ENCODE data around the gene MIPOL1. TPM values are rescaled to one million over a fixed set of nuclear protein-coding genes. Genes with fewer than 3 reads are reported as not detected.

MIPOL1 gene
- total and polyA plus RNA-seq, 2 experiments from 2014 or later, result 16.6 to 24.8 TPM

- TF ChIP-seq, protein P1, sequence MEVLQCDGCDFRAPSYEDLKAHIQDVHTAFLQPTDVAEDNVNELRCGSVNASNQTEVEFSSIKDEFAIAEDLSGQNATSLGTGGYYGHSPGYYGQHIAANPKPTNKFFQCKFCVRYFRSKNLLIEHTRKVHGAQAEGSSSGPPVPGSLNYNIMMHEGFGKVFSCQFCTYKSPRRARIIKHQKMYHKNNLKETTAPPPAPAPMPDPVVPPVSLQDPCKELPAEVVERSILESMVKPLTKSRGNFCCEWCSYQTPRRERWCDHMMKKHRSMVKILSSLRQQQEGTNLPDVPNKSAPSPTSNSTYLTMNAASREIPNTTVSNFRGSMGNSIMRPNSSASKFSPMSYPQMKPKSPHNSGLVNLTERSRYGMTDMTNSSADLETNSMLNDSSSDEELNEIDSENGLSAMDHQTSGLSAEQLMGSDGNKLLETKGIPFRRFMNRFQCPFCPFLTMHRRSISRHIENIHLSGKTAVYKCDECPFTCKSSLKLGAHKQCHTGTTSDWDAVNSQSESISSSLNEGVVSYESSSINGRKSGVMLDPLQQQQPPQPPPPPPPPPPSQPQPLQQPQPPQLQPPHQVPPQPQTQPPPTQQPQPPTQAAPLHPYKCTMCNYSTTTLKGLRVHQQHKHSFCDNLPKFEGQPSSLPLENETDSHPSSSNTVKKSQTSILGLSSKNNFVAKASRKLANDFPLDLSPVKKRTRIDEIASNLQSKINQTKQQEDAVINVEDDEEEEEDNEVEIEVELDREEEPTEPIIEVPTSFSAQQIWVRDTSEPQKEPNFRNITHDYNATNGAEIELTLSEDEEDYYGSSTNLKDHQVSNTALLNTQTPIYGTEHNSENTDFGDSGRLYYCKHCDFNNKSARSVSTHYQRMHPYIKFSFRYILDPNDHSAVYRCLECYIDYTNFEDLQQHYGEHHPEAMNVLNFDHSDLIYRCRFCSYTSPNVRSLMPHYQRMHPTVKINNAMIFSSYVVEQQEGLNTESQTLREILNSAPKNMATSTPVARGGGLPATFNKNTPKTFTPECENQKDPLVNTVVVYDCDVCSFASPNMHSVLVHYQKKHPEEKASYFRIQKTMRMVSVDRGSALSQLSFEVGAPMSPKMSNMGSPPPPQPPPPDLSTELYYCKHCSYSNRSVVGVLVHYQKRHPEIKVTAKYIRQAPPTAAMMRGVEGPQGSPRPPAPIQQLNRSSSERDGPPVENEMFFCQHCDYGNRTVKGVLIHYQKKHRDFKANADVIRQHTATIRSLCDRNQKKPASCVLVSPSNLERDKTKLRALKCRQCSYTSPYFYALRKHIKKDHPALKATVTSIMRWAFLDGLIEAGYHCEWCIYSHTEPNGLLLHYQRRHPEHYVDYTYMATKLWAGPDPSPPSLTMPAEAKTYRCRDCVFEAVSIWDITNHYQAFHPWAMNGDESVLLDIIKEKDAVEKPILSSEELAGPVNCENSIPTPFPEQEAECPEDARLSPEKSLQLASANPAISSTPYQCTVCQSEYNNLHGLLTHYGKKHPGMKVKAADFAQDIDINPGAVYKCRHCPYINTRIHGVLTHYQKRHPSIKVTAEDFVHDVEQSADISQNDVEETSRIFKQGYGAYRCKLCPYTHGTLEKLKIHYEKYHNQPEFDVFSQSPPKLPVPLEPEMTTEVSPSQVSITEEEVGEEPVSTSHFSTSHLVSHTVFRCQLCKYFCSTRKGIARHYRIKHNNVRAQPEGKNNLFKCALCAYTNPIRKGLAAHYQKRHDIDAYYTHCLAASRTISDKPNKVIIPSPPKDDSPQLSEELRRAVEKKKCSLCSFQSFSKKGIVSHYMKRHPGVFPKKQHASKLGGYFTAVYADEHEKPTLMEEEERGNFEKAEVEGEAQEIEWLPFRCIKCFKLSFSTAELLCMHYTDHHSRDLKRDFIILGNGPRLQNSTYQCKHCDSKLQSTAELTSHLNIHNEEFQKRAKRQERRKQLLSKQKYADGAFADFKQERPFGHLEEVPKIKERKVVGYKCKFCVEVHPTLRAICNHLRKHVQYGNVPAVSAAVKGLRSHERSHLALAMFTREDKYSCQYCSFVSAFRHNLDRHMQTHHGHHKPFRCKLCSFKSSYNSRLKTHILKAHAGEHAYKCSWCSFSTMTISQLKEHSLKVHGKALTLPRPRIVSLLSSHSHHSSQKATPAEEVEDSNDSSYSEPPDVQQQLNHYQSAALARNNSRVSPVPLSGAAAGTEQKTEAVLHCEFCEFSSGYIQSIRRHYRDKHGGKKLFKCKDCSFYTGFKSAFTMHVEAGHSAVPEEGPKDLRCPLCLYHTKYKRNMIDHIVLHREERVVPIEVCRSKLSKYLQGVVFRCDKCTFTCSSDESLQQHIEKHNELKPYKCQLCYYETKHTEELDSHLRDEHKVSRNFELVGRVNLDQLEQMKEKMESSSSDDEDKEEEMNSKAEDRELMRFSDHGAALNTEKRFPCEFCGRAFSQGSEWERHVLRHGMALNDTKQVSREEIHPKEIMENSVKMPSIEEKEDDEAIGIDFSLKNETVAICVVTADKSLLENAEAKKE (CRISPR knock-in tag; IDR thresholded peaks at IDR 0.05), result no peak
- TF ChIP-seq POLR2AphosphoS5 (IDR thresholded peaks at IDR 0.05; ENCODE audit: low read depth) (no peak), EZH2 (IDR thresholded peaks at IDR 0.05; ENCODE audit: low read depth, unreplicated experiment) (no peak), EZH2phosphoT487 (IDR thresholded peaks at IDR 0.05; ENCODE audit: unreplicated experiment) (no peak), ZNF331 (CRISPR knock-in tag; IDR thresholded peaks at IDR 0.05; ENCODE audit: low read depth) (no peak)
Observed at GRCh38 chr14:37417151-37417550, 219.4 kb downstream of the MIPOL1 start (continued).

- no peaks in the 10 kb centered on the region for H3K27me3 Mint-ChIP-seq (ENCODE audit: insufficient read depth, low read depth, poor library complexity)
- Histone ChIP-seq H4K20me1 (replicated peaks; ENCODE audit: insufficient read depth) (no peaks in the 10 kb centered on the region), H3K4me2 (no peak overlapping the region), H2AFZ (no peak overlapping the region), H3K36me3 (ENCODE audit: insufficient read depth) (no peaks in the 10 kb centered on the region), H3K4me1 (ENCODE audit: insufficient read depth) (no peaks in the 10 kb centered on the region), H3K9me2 (ENCODE audit: insufficient read depth) (no peaks in the 10 kb centered on the region), H3F3A (replicated peaks; ENCODE audit: low read depth) (no peaks in the 10 kb centered on the region), H3K4me3 (no peak overlapping the region), H3K27me3 (ENCODE audit: insufficient read depth) (no peaks in the 10 kb centered on the region), H3K79me2 (replicated peaks; ENCODE audit: insufficient read depth) (no peaks in the 10 kb centered on the region), H3K27ac (ENCODE audit: low read depth) (no peak overlapping the region)
- TF ChIP-seq, protein P2, sequence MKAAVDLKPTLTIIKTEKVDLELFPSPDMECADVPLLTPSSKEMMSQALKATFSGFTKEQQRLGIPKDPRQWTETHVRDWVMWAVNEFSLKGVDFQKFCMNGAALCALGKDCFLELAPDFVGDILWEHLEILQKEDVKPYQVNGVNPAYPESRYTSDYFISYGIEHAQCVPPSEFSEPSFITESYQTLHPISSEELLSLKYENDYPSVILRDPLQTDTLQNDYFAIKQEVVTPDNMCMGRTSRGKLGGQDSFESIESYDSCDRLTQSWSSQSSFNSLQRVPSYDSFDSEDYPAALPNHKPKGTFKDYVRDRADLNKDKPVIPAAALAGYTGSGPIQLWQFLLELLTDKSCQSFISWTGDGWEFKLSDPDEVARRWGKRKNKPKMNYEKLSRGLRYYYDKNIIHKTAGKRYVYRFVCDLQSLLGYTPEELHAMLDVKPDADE (IDR thresholded peaks at IDR 0.05), result no peak
- TF ChIP-seq POLR2AphosphoS5 (IDR thresholded peaks at IDR 0.05; ENCODE audit: low read depth), result no peak
- TF ChIP-seq ZNF114 (CRISPR knock-in tag; IDR thresholded peaks at IDR 0.05), result no peak
- no peak for TF ChIP-seq ZNF331 (CRISPR knock-in tag; IDR thresholded peaks at IDR 0.05; ENCODE audit: low read depth)
- TF ChIP-seq, protein P1 (CRISPR knock-in tag; IDR thresholded peaks at IDR 0.05), result no peak
- TF ChIP-seq CREB1 (CRISPR knock-in tag; IDR thresholded peaks at IDR 0.05; ENCODE audit: low read depth), result no peak
- no peak overlapping the region for H3K27ac Mint-ChIP-seq
- ATAC-seq (no peak), DNase-seq (ENCODE audit: low spot score) (no peak)
- H3K4me1 Mint-ChIP-seq, result no peaks in the 10 kb centered on the region
- no peak overlapping the region for H3K4me3 Mint-ChIP-seq
- no peaks in the 10 kb centered on the region for H3K9me3 Mint-ChIP-seq
- H3K36me3 Mint-ChIP-seq (ENCODE audit: low read depth), result no peaks in the 10 kb centered on the region
Observed at GRCh38 chr14:37417833-37418232, 220.1 kb downstream of the MIPOL1 start.

All from GM23338 (cell line).